ENCODE data around the gene KLK7. TPM values are rescaled to one million over a fixed set of nuclear protein-coding genes. Genes with fewer than 3 reads are reported as not detected.

KLK7 gene
- total and polyA plus RNA-seq, 10 of the 15 experiments (the other 5 are each of a cell fraction or from before 2014, with no cell fraction given) = not detected

GRCh38 chr19:50974702-50975556, 8.8 kb downstream of the KLK7 start:
- no peaks in the 10 kb centered on the region for H4K20me1 ChIP-seq (ENCODE audit: control insufficient read depth, insufficient read depth)
- peaks cover 0 to 2% of the 10 kb centered on the region in 2 experiments; a peak in 2 of 4 replicates for H3K27me3 ChIP-seq (replicated peaks in 1 of 2; ENCODE audit: control insufficient read depth in 2 of 2, insufficient read depth in 2 of 2, low read length in 1 of 2)
- no TSS peak for BruUV-seq (replicated peaks)
- TF ChIP-seq ZNF622 (IDR thresholded peaks at IDR 0.05) = no peak
- TF ChIP-seq CREB1 (IDR thresholded peaks at IDR 0.05; ENCODE audit: low read depth) = no peak
- no peak for TF ChIP-seq ZSCAN29 (IDR thresholded peaks at IDR 0.05)
- TF ChIP-seq ZNF274 (IDR thresholded peaks at IDR 0.05; ENCODE audit: insufficient read depth, insufficient read length) = no peak
- TF ChIP-seq, protein P1, sequence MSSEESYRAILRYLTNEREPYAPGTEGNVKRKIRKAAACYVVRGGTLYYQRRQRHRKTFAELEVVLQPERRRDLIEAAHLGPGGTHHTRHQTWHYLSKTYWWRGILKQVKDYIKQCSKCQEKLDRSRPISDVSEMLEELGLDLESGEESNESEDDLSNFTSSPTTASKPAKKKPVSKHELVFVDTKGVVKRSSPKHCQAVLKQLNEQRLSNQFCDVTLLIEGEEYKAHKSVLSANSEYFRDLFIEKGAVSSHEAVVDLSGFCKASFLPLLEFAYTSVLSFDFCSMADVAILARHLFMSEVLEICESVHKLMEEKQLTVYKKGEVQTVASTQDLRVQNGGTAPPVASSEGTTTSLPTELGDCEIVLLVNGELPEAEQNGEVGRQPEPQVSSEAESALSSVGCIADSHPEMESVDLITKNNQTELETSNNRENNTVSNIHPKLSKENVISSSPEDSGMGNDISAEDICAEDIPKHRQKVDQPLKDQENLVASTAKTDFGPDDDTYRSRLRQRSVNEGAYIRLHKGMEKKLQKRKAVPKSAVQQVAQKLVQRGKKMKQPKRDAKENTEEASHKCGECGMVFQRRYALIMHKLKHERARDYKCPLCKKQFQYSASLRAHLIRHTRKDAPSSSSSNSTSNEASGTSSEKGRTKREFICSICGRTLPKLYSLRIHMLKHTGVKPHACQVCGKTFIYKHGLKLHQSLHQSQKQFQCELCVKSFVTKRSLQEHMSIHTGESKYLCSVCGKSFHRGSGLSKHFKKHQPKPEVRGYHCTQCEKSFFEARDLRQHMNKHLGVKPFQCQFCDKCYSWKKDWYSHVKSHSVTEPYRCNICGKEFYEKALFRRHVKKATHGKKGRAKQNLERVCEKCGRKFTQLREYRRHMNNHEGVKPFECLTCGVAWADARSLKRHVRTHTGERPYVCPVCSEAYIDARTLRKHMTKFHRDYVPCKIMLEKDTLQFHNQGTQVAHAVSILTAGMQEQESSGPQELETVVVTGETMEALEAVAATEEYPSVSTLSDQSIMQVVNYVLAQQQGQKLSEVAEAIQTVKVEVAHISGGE (CRISPR knock-in tag; IDR thresholded peaks at IDR 0.05) = no peak
- no peak for TF ChIP-seq KDM1A (IDR thresholded peaks at IDR 0.05; ENCODE audit: borderline replicate concordance)
- TF ChIP-seq REST (IDR thresholded peaks at IDR 0.05; ENCODE audit: low read depth, low read length) = no peak
- TF ChIP-seq KAT2A (conservative IDR thresholded peaks at IDR 0.05; ENCODE audit: control insufficient read depth, low read depth, low read length) = no peak
- no peak for TF ChIP-seq NRF1 (conservative IDR thresholded peaks at IDR 0.05; ENCODE audit: low read depth, low read length)
- TF ChIP-seq HCFC1 (IDR thresholded peaks at IDR 0.05; ENCODE audit: low read length) = no peak
- no peak for TF ChIP-seq ETV6 (conservative IDR thresholded peaks at IDR 0.05 in 1 of 2, IDR thresholded peaks at IDR 0.05 in 1 of 2; ENCODE audit: borderline replicate concordance in 1 of 2, low read depth in 1 of 2)
- TF ChIP-seq EP300 (IDR thresholded peaks at IDR 0.05; ENCODE audit: borderline replicate concordance in 1 of 2, control insufficient read depth in 1 of 2, low read depth in 2 of 2, low read length in 2 of 2) = no peak
- TF ChIP-seq, protein P2, sequence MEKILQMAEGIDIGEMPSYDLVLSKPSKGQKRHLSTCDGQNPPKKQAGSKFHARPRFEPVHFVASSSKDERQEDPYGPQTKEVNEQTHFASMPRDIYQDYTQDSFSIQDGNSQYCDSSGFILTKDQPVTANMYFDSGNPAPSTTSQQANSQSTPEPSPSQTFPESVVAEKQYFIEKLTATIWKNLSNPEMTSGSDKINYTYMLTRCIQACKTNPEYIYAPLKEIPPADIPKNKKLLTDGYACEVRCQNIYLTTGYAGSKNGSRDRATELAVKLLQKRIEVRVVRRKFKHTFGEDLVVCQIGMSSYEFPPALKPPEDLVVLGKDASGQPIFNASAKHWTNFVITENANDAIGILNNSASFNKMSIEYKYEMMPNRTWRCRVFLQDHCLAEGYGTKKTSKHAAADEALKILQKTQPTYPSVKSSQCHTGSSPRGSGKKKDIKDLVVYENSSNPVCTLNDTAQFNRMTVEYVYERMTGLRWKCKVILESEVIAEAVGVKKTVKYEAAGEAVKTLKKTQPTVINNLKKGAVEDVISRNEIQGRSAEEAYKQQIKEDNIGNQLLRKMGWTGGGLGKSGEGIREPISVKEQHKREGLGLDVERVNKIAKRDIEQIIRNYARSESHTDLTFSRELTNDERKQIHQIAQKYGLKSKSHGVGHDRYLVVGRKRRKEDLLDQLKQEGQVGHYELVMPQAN (conservative IDR thresholded peaks at IDR 0.05) = no peak
- H3K36me3 ChIP-seq (ENCODE audit: control insufficient read depth in 2 of 2, insufficient read depth in 2 of 2, low read length in 1 of 2) = no peaks in the 10 kb centered on the region
- no peak overlapping the region for H3K4me3 ChIP-seq
- H3K4me2 ChIP-seq (ENCODE audit: control insufficient read depth, insufficient read depth) = no peak overlapping the region
- no peaks in the 10 kb centered on the region for H3K79me2 ChIP-seq (ENCODE audit: control insufficient read depth, insufficient read depth, low read length)
- ChIA-PET POLR2A (no interaction called here), SMC1A (ENCODE audit: uncharacterized antibody, unreplicated experiment) (no interaction called here), CTCF (interaction anchor here (1.8 kb wide), 1 partner anchor 11 kb away, joined by 4 read pairs; no protein-coding TSS in a partner anchor), RAD21 (ENCODE audit: unreplicated experiment) (no interaction called here)
- H3K9ac ChIP-seq (ENCODE audit: control insufficient read depth, insufficient read depth, low read length) = no peak overlapping the region
- in situ Hi-C loops (cut with MboI) = no loop called here
- FAIRE-seq (no peak), ATAC-seq (no peak), DNase-seq (ENCODE audit: low read depth, low spot score) (no peak)
- 0% methylated on average over 1 of the region's 9 CpGs for WGBS (ENCODE audit: insufficient coverage, insufficient replicate concordance, low lambda C conversion rate, missing lambda C conversion rate)
- intact Hi-C loops (cut with micrococcal nuclease; ENCODE audit: unreplicated experiment) = no loop called here
- no peaks in the 10 kb centered on the region for H3K4me1 ChIP-seq (ENCODE audit: control insufficient read depth, insufficient read depth, low read length)
- H3K9me3 ChIP-seq (replicated peaks; ENCODE audit: control insufficient read depth, insufficient read depth, low read length) = no peaks in the 10 kb centered on the region
- no peak overlapping the region for H3K27ac ChIP-seq (ENCODE audit: control insufficient read depth, insufficient read depth)
- no peak overlapping the region for H2AFZ ChIP-seq (ENCODE audit: control insufficient read depth, low read depth, low read length)
